GM19193 (cell line): ENCODE data around the gene UPB1.

Experiments used
- POLR2A ChIP-seq: IDR thresholded peaks from 4 replicates; pipeline ENCODE4 v1.6.1; 2011; ENCODE audit not compliant: insufficient read depth, insufficient read length; ENCODE audit errors: extremely low read depth

Gene UPB1

DNA sequence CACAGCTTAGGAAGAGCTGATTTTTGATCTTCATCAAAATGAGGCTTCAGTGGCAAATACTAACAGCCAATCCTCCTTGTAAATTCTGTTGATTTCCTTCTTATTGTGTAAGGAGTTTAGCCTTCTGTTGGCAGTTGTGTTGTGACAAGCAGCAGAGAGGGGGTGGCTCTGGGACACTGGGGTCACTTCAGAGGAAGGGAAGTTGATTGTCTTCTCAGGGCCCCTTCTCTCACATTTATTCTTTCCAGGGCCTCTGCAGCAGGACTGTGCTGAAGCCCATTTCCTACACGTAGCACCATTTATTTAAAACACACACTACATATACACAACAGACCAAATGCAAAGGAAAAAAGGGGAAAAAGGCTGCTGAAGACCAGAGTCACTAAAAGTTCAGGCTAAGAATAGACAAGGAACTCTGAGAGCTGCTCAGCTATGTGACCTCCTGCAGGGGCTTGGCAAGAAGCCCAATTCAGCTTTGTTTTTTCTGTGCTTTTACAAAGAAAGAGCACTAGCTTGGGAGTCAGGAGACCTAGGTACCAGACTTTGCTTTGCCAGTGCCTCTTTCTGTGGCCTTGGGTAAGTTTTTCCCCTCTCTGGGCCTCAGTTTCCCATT is 28.3 kb upstream of the UPB1 start:
- TF ChIP-seq POLR2A: no peak

DNA sequence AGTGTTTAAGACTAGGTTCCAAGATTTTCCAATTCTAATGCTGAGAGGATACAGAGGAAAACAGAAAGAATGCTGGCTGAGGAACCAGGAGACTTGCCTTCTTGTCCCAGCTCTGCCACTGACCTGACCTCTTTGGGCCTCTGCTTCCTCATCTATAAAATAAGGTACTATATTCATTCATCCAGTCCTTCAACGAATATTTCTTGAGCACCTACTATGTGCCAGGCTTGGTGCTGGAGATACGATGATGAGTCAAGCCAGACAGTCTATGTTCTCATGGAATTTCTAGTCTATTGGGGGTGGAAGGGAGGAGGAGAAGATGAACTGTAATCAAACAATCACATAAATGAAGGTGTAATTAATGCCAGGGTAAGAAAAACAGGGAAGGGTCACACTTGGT is 27.8 kb upstream of the UPB1 start:
- TF ChIP-seq POLR2A: no peak

DNA sequence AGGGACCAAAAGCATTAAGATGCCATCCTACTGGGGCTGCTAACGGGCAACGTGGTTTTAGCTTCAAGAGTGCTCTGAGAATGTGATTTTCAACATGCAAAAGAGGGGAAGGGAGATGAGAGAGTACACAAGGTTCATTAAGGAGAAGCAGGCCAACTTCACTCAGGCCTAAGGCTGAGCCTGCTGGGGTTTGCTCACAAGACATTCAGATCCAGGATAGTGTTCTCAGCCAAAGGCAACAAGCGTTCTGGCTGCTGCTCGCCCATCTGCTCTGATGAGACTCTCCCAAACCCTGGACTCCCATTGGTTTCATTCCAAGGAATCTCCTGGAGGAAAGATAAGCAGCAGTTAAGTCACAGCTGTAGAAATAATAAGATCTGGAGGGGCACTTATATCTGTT is 23.6 kb upstream of the UPB1 start:
- no peak for TF ChIP-seq POLR2A

DNA sequence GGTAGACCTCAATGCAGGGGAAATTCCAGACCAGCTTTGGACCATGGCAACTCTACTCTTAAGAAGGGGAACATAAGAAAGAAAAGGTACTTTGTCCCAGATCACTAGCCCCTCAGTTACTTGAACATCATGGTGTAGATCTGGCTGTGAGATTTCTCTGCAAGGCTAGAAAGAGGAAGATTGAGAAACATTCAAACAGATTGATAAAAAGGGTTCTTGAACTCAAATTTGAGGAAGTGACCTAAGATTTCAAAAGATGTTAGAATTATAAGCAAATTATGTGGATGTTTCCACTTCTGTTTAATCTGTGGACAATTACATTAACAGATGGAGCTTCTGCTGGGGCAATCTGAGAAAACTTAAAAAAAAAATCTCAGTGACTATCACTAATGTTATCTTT is 21.8 kb upstream of the UPB1 start:
- no peak for TF ChIP-seq POLR2A

DNA sequence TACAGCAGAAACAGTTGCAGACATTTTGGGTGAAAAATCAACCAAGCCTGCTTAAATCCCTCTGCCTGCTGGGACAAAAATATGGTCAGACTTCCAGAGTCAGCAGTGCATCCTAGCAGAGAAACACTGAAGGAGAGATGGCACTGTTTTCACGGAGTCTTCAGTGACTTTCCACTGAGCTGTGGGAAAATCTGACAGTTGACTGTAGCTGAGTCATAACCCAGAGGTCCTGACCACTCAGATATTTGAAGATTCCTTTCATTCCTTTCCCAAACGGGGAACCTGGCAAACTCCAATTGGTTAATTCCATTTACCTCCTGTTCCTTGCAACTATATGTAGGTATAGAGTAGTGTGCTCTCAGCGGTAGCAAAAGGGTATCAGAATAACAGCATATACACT is 20.9 kb upstream of the UPB1 start:
- TF ChIP-seq POLR2A: no peak

DNA sequence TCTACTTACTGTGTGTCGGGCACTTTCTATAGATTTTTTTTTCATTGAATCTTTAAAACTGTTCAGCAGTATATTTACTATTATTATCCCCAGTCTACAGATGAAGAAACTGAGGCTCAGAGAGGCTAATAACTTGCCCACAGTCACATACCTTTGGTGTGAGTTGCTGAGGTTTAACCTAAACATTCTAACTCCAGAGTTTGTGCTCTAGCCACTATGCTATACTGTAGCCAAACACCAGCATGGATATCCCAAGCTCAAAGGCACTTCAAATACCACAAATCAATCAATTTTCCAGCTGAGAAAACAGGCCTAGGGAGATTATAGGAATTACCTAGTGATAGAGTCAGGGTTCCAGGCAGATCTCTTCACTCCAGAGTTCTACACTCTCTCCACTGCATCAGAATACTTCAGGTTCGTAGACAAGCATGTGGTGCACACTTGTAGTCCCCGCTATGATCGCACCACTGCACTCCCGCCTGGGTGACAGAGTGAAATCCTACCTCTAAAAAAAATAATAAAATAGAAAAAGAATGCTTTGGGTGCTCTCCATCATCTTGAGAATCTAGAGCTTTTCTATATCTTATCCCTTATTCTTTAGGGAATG is 20.4 kb upstream of the UPB1 start:
- no peak for TF ChIP-seq POLR2A

DNA sequence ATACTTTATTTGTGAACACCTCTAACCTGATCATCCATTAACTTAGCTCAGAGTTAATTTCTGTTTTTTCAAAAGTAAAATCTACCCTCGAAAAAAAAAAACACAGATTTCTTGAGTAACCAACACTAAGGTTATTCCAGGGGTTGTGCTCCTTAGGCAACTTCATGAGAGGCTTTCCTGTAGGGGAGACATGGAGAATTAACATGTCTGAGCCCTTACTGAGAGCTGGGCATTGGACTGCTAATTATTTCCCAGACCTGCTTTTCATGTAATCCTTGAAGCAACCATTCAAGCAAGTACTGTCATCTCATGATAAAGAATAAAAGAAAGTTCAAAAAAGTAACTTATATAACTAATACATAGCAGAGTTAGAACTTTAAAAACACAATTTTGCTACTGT is 13.5 kb upstream of the UPB1 start:
- TF ChIP-seq POLR2A: no peak

DNA sequence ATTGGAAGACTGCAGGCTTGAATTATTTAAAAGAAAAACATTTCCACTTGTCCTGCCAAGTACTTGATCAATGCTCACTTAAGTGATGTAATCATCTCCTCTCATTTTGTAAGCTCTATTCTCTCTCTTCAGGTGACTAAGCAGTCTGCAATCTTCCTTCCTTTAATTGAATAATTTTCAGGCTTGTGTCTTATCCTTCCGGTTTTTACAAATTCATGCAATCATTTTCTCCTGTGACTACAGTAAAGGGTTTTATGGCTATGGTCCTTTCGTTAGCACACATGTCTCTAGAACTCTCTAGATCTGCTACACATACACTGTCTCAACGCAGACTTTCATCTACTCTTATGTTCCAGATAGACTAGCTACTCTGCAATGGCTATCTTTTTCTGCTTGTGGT is 12.6 kb upstream of the UPB1 start:
- TF ChIP-seq POLR2A: no peak

DNA sequence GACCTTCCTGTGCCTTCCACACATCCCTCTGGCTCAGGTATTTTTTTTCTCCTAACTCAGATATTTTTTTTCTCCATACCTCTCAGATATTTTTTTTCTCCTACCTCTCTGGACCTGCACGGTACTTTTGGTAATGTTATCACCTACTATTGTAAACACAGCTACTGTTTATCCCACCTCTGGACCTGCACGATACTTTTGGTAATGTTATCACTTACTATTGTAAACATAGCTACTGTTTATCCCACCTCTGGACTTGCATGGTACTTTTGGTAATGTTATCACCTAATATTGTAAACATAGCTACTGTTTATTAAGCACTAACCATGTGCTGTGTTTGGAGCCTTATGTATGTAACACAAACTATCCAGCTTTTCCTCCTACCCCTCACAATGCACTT is 12.1 kb upstream of the UPB1 start:
- TF ChIP-seq POLR2A: no peak

DNA sequence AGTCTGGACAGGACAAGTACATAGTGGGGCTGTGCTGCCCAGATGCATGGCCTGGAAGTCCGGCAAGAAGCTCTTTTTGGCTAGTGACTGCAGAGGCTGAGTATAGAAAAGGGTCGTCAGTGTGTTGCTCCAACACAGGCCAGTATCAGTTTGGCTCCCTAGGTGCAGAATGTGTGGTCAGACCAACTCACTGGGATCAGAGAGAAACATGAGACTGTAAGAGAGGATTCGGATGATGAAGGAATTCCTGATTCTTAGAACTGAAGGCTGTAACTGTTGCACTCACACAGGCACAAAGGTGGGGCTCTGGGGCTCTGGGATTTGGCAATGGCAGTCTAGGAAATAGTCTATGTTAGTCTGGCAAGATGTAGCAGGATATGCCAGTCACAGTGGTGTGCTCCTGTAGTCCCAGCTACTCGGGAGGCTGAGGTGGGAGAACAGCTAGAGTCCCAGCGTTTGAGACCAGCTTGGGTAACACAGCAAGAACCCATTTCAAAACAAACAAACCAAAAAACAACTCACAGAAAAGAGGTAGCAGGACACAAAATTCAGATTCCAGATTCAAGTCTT is 11.1 kb upstream of the UPB1 start:
- no peak for TF ChIP-seq POLR2A

DNA sequence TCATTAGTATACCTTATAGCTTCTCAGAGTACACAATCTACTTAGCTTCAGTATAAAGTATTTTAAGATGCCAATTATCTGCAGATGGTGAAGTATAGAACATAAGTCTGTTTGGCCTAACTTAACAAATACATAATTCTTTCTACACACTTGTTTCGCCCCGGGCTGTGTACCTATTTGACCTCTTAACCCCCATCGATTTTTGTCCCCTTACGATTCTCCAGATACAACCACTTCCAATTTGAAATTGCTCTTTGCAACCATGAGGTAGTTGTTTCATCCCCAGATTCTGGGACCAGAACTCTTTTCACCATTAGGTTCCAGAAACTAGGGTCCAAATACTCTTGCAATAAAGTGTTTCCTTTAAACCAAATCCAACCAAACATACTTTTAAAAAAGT is 10.0 kb upstream of the UPB1 start:
- TF ChIP-seq POLR2A: no peak

DNA sequence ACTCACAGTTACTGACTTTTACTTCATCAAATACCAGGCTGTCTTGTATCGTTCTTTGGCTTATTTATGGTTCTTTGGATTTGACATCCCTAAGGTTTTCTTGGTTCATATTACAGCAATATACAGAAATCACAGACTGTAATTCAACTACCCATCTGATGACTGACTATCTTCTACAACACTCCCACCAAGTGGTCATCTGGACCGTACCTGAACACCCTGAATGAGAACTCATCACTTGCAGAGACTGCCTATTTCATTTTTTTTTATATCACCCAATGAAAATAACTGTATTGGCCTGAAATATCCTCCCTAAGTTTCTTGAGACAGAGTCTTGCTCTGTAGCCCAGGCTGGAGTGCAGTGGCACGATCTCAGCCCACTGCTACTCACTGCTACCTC is 9.5 kb upstream of the UPB1 start:
- TF ChIP-seq POLR2A: no peak

DNA sequence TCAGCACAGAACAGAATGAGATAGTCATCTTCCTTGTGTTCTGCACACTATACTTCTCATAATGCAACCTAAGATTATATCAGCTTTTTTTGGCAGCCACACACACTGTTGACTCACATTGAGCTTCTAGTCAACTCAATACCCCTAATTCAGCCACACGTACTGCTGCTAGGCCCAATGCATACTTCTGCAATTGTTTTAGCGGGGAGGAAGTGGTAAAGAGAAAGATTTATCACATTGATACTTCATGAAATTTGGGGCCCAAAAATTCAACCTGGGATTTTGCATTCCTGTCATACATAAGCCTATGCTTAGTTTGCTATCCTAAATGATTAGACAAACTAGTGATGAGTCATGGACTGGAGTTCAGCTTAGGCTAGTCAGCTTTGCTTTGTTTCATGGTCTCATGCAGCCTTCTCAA is 8.6 kb upstream of the UPB1 start:
- no peak for TF ChIP-seq POLR2A

DNA sequence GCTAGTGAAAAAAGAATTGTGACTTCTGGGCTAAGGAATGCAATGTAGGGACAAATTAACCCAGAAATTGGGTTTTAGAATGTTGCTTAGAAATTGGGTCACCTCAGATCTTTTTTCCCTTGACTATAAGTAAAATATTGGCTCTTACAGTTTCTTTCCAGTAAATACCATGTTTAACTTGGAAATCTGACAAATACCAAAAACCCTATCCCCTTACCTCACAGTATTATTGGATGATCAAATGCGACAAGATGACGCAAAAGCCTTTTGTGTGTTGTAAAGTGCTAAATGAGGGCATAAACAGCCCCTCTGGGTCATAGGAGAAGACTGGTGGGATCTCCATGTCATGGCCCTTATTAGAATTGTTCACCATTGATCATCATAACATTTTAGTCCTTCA is 6.1 kb upstream of the UPB1 start:
- no peak for TF ChIP-seq POLR2A

DNA sequence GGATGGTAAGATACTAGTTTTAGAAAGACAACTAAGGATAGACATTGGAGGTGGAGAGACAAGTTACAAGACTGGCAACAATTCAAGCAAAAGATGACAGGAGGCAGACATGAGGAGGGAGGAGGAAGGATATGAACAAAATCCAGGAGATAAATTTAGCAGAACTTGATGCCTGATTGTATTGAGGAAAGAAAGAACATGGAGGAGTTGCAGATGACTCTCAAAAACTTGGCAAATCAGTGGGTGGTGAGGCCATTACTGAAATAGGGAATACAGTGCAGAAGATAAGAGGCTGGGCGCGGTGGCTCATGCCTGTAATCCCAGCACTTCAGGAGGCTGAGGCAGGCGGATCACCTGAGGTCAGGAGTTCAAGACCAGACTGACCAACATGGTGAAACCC is 2.7 kb upstream of the UPB1 start:
- no peak for TF ChIP-seq POLR2A

DNA sequence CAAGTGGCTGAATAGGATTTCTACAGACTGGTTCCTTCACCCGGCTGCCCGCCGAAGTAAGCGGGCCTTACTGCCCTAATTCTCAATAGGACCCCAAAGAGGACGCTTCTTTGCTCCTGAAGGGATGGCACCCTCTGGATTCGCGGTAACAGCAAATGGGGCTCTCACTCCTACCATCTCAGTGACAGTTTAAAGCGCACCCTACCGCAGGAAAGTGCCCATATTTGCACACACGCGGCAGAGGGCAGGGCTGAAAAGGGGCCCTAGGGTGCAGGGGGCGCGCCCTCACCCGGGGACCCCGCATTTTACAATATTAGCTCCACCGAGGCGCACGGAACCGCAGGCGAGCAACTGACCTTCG is 985 bp upstream of the UPB1 start:
- TF ChIP-seq POLR2A: no peak

DNA sequence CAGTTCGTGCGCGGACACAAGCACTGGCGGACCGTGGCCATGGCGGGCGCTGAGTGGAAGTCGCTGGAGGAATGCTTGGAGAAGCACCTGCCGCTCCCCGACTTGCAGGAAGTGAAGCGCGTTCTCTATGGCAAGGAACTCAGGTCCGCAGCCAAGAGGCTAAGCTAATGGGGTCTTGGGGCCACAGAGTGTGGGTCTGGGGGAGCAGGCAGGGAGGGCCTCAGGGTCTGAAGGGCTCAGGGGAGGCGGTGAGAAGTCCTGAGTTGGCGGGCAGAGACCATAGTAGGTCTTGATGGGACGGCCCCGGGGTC is 188 bp downstream of the UPB1 start:
- no peak for TF ChIP-seq POLR2A
